Muscle of leg (tissue), 11 donors: ENCODE data around the gene MPDU1. TPM values are rescaled to one million over a fixed set of nuclear protein-coding genes. Genes with fewer than 3 reads are reported as not detected.
A peak's percentile ranks its signal among the peaks of the same experiment; 100 is the strongest.

ENCODE experiments used
- DNase-seq: peaks from one replicate; pipeline ENCODE4 v3.0.0; 2013
- H3K27ac ChIP-seq: one replicate; pipeline ENCODE4 v1.5.1; 2013; ENCODE audit warnings: mild to moderate bottlenecking, low read length, control low read depth
- H3K27me3 ChIP-seq: one replicate; pipeline ENCODE4 v1.6.1; 2013; ENCODE audit warnings: low read length; ENCODE audit not compliant: control insufficient read depth, insufficient read depth
- H3K36me3 ChIP-seq: one replicate; pipeline ENCODE4 v1.6.1; 2013; ENCODE audit warnings: low read length; ENCODE audit not compliant: control insufficient read depth, insufficient read depth
- H3K4me1 ChIP-seq: one replicate; pipeline ENCODE4 v1.6.1; 2013; ENCODE audit warnings: low read length; ENCODE audit not compliant: control insufficient read depth, insufficient read depth
- H3K4me3 ChIP-seq: one replicate; pipeline ENCODE4 v1.5.1; 2013; ENCODE audit warnings: low read length, control low read depth
- H3K9me3 ChIP-seq: replicated peaks from 2 replicates; pipeline ENCODE4 v1.6.1; 2013; ENCODE audit warnings: low read depth, low read length; ENCODE audit not compliant: control insufficient read depth
- WGBS: methylation state at CpG from one replicate; pipeline ENCODE4 v1.1.5; 2013; ENCODE audit warnings: missing lambda C conversion rate; ENCODE audit not compliant: insufficient coverage; 5-methylcytosine and 5-hydroxymethylcytosine counted together
- polyA plus RNA-seq, 8 donors: library from polyadenylated mRNA; unstranded; fragments of 120-200 nt; gene quantifications; one replicate each; pipeline versions ENCODE4 v1.2.1 to v1.2.3, GENCODE V29; 2013; ENCODE audit warnings: inconsistent platforms in 1 of 8, low replicate concordance in 1 of 8; ENCODE audit not compliant: insufficient read length in 8 of 8, insufficient read depth in 1 of 8
- total RNA-seq: library from RNA; stranded (reverse); fragments of 120-200 nt; gene quantifications from one replicate; pipeline ENCODE4 v1.2.4, GENCODE V29; 2013

The MPDU1 gene
- total and polyA plus RNA-seq, 9 donors, result 34.4 to 63.6 (median 49.5) TPM

DNA sequence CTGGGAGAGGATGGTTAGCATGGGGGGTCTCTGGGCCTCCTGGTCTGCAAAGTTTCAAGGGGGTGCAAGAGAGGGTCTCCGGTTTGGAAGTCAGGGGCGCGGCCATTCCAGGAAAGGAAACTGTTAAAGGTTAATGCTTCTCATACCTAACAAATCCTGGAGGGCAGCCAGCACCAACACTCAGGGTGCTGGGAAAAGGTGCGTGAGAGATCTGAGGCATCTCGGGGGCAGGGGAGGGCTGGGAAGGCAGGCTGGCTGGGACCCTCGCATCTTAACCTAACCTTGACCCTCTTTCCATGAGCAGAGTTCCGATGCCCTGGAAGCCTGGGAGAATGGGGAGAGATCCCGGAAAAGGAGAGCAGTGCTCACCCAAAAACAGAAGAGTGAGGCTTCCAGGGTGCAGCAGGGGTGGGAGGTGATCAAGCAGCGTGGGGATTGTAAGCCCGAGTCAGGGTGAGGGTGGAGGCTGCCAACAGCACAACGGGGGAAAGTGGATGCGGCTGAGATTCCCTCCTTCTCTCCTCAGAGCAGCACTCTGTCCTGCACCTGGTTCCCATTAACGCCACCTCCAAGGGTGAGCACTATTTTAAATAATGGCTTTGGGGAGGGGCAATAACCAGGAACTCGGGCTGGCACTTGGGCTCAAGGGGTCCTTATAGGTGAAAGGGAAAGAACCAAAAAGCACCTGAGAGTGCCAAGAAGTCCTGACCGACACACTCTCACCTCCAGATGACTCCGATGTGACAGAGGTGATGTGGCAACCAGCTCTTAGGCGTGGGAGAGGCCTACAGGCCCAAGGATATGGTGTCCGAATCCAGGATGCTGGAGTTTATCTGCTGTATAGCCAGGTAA, 24.1 kb upstream of the MPDU1 start:
- Histone ChIP-seq H3K36me3 (peaks cover 19% of the 10 kb centered on the region), H3K27me3 (no peaks in the 10 kb centered on the region), H3K4me3 (no peak overlapping the region), H3K9me3 (no peaks in the 10 kb centered on the region), H3K4me1 (peaks cover 56% of the 10 kb centered on the region), H3K27ac (peak overlapping the region; percentile 98)
- WGBS, result 65% methylated on average over 7 of the region's 18 CpGs
- DNase-seq, result no peak

GRCh38 chr17:7560172-7561027, 23.3 kb upstream of the MPDU1 start:
- 6% methylated on average over 11 of the region's 22 CpGs for WGBS
- H3K9me3 ChIP-seq, result no peaks in the 10 kb centered on the region
- peaks cover 28% of the 10 kb centered on the region for H3K36me3 ChIP-seq
- DNase-seq, result peak; percentile 72
- H3K27ac ChIP-seq, result peak overlapping the region; percentile 98
- peak overlapping the region; percentile 83 for H3K4me3 ChIP-seq
- no peaks in the 10 kb centered on the region for H3K27me3 ChIP-seq
- H3K4me1 ChIP-seq, result peaks cover 56% of the 10 kb centered on the region

GRCh38 chr17:7561028-7561575, 22.6 kb upstream of the MPDU1 start:
- peaks cover 56% of the 10 kb centered on the region for H3K4me1 ChIP-seq
- H3K4me3 ChIP-seq, result peak overlapping the region; percentile 83
- peak; percentile 93 for DNase-seq
- no peaks in the 10 kb centered on the region for H3K27me3 ChIP-seq
- H3K9me3 ChIP-seq, result no peaks in the 10 kb centered on the region
- peaks cover 35% of the 10 kb centered on the region for H3K36me3 ChIP-seq
- under 1% methylated on average over 19 of the region's 32 CpGs for WGBS
- H3K27ac ChIP-seq, result peak overlapping the region; percentile 98

DNA sequence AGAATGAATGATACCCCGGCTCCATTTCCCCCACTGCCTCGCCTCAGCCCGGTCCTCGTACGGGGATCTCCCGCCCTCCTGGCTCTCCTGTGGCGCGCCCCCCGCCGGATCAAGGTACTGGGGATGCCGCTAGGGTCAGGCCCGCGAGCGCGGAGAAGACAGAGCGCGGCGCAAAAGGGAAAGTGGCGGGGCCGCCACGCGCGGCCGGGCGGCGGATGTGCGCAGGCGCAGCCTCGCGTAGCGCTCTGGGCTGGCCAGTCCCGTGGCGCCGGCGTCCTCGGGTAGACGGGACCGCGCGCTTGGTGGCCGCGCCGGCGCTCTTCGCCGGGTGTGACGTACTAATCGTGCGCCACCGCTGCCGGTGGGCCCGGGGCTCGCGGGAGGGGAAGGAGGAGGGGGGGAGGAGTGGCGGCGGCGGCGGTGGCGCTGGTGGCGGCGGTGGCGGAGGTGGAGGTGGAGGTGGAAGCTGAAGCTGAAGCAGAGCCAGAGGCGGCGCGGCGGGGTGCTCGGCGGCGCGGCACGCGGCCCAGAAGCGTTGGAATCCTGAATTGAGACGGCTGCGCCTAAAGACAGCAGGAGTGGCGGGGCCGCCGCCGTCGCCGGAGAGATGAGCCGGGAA, 22.0 kb upstream of the MPDU1 start, which contains the start of gene SENP3:
TSS of gene SENP3 (plus strand) at position 331 of the 619 bp plus-strand sequence. CDS start 1,158 bp downstream, outside the sequence.
- H3K4me3 ChIP-seq, result peak within 1 kb of the TSS; percentile 83
- peaks cover 56% of the 10 kb centered on the region for H3K4me1 ChIP-seq
- no peaks in the 10 kb centered on the region for H3K9me3 ChIP-seq
- DNase-seq, result peak; percentile 97
- under 1% methylated on average over 75 of the region's 82 CpGs for WGBS
- H3K27ac ChIP-seq, result peak within 1 kb of the TSS; percentile 98
- peaks cover 41% of the 10 kb centered on the region for H3K36me3 ChIP-seq
- H3K27me3 ChIP-seq, result no peaks in the 10 kb centered on the region

- Histone ChIP-seq H3K4me3 (peak overlapping the region; percentile 83), H3K27ac (peak overlapping the region; percentile 82), H3K27me3 (no peaks in the 10 kb centered on the region), H3K4me1 (peaks cover 53% of the 10 kb centered on the region), H3K36me3 (peaks cover 45% of the 10 kb centered on the region), H3K9me3 (no peaks in the 10 kb centered on the region)
- 1% methylated on average over 9 of the region's 28 CpGs for WGBS
- DNase-seq, result no peak
These were observed 21.4 kb upstream of the MPDU1 start for GRCh38 chr17:7562208-7562605.

GRCh38 chr17:7563115-7563869, 20.4 kb upstream of the MPDU1 start:
- Histone ChIP-seq H3K4me1 (peaks cover 42% of the 10 kb centered on the region), H3K36me3 (peaks cover 50% of the 10 kb centered on the region), H3K27me3 (no peaks in the 10 kb centered on the region), H3K9me3 (no peaks in the 10 kb centered on the region), H3K4me3 (no peak overlapping the region), H3K27ac (no peak overlapping the region)
- WGBS, result 91% methylated on average over 22 of the region's 30 CpGs
- DNase-seq, result no peak

- Histone ChIP-seq H3K27ac (no peak overlapping the region), H3K9me3 (no peaks in the 10 kb centered on the region), H3K4me3 (no peak overlapping the region), H3K4me1 (peaks cover 14% of the 10 kb centered on the region), H3K27me3 (no peaks in the 10 kb centered on the region), H3K36me3 (peaks cover 63% of the 10 kb centered on the region)
- DNase-seq, result no peak
- WGBS, result no CpG with 5 or more reads among the region's 5 CpGs
These were observed 14.1 kb upstream of the MPDU1 start for GRCh38 chr17:7569571-7569970.

GRCh38 chr17:7570351-7570750, 13.3 kb upstream of the MPDU1 start:
- Histone ChIP-seq H3K4me1 (peaks cover 20% of the 10 kb centered on the region), H3K27ac (no peak overlapping the region), H3K9me3 (no peaks in the 10 kb centered on the region), H3K4me3 (no peak overlapping the region), H3K36me3 (peaks cover 63% of the 10 kb centered on the region), H3K27me3 (no peaks in the 10 kb centered on the region)
- WGBS, result 75% methylated on average over 2 of the region's 10 CpGs
- DNase-seq, result no peak

GRCh38 chr17:7572338-7572587, 11.4 kb upstream of the MPDU1 start:
- Histone ChIP-seq H3K4me1 (peaks cover 28% of the 10 kb centered on the region), H3K27ac (peak overlapping the region; percentile 87), H3K27me3 (no peaks in the 10 kb centered on the region), H3K4me3 (peak overlapping the region; percentile 47), H3K36me3 (peaks cover 64% of the 10 kb centered on the region), H3K9me3 (no peaks in the 10 kb centered on the region)
- DNase-seq, result no peak
- WGBS, result 0% methylated on average over 10 of the region's 11 CpGs
